ENCODE measurements around the gene TENM3.

The TENM3 gene

GRCh38 chr4:182448281-182449151, 205.3 kb downstream of the TENM3 start:
- in situ Hi-C loops (cut with MboI; ENCODE audit: low sequenced_read_pairs), result no loop called here

GRCh38 chr4:182449186-182449929, 206.2 kb downstream of the TENM3 start:
- in situ Hi-C loops (cut with MboI; ENCODE audit: low sequenced_read_pairs), result no loop called here

DNA sequence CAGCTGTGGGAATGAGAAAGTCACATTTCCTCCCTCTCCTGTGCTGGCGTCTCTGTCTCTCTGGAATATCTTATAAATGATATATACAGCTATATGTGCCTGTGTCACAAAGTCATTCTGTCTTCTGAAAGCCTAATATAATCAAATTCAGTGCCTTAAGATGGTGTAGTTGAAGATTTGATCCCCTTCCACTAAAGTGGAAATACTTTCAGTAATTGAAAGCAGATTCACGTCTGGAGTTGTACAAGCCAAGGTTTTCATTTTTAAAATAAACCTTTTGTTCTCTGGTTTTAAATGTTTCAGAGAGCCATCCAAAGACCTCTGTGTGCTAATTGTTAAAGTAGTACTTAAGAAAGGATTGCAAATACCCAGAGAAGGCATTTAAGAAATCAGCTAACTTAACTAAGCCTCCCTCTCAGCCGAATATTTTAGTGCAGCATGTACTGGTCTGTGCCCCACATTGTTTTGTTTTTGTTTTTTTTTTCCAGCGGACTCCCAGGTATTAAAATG, 206.8 kb downstream of the TENM3 start:
- in situ Hi-C loops (cut with MboI; ENCODE audit: low sequenced_read_pairs), result no loop called here

DNA sequence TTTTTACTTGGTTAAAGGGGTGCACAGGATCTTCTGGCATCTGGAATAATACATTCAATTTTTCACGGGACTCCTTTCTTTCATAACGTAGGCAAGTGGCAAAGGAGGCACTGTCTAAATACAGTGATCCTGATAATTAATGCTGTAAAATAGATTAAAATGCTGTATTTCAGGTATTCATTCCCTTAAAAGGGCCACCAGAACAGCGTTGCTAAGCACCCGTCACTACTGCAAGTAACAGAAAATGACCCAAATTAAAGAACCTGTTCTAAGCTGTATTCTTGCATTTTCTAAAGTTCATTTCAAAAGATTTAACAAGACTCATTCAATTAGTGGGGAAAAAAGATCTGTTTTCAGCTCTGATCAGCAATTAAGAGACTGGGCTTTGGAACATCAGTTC, 208.2 kb downstream of the TENM3 start:
- in situ Hi-C loops (cut with MboI; ENCODE audit: low sequenced_read_pairs), result no loop called here

- in situ Hi-C loops (cut with MboI; ENCODE audit: low sequenced_read_pairs), result no loop called here
Measured at GRCh38 chr4:182453830-182454229, 210.6 kb downstream of the TENM3 start.

DNA sequence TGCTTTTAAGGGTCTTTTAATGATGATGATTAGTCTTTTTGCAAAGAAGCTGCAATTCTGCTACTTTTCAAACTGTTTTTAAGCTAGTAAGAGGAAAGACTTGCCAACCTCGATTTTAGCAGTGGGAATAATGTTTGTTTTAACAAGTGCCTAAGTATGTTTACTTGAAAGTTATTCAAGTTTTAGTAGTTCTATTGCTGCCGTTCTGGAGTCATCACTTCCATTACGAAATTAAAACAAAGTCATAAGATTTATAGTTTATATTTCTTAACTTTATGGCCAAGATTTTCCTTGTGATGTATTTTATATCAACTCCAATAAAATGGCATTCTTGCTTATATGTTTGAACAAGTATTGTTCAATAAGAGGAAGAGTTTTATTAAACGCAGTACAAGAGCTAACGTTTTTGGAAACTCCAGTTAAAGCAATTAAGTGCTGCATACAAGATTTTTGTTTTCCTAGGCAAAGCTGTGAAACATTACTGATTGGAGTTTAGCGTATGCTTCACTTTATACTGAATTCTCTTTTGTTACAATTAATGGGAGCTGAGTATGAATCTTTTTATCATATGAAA, 211.3 kb downstream of the TENM3 start:
- in situ Hi-C loops (cut with MboI; ENCODE audit: low sequenced_read_pairs), result no loop called here

GRCh38 chr4:182465114-182465513, 221.9 kb downstream of the TENM3 start:
- in situ Hi-C loops (cut with MboI; ENCODE audit: low sequenced_read_pairs), result no loop called here

DNA sequence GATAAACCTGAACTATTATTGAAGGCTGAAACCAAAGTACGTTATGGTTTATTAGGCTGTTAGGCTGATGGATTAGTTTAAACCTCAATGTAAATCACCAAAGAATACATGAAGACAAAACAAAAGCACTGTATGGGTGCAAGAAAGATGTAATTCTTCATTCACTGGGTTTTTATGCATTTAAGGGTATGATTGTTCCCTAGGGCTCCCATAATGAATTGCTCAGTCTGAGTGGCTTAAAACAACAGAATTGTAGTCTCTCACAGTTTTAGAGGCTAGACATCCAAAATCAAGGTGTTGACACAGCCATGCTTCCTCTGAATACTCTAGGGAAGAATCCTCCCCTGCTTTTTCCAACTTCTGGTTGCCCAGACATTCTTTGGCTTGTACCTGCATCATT, 222.8 kb downstream of the TENM3 start:
- in situ Hi-C loops (cut with MboI; ENCODE audit: low sequenced_read_pairs), result no loop called here

DNA sequence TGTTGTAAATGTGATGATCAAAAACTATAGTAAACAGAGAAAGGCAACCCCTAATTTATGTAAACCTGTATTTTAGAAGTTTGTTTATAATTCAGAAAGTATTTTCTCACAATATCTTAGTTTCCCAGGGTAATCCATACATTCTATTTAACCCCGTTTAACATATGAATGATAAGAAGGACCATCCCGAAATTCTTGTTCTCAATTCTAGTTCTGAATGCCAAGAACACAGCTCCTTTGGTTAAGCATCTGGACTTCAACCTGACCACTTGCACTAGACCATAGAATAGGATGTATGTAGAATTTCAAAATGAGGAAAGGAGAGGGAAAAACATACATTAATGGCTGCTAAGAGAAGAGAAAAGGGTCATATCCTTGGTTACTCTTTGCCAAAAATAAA, 227.0 kb downstream of the TENM3 start:
- in situ Hi-C loops (cut with MboI; ENCODE audit: low sequenced_read_pairs), result no loop called here

- in situ Hi-C loops (cut with MboI; ENCODE audit: low sequenced_read_pairs), result no loop called here
Measured at GRCh38 chr4:182475539-182475938, 232.3 kb downstream of the TENM3 start.

GRCh38 chr4:182478475-182478874, 235.3 kb downstream of the TENM3 start:
- in situ Hi-C loops (cut with MboI; ENCODE audit: low sequenced_read_pairs), result no loop called here

DNA sequence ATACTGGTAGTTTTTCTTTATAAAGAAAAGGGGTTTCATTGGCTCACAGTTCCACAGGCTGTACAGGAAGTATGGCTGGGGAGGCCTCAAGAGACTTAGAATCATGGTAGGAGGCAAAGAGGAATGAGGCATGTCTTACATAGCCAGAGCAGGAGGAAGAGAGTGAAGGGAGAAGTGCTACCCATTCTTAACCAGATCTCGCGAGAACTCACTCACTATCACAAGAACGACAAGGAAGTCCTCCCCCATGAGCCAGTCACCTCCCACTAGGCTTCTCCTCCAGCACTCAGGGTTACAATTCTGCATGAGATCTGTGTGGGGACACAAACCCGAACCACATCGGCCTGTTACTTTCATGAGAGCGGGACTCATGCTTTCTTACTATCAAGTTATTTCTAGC, 240.5 kb downstream of the TENM3 start:
- in situ Hi-C loops (cut with MboI; ENCODE audit: low sequenced_read_pairs), result no loop called here

DNA sequence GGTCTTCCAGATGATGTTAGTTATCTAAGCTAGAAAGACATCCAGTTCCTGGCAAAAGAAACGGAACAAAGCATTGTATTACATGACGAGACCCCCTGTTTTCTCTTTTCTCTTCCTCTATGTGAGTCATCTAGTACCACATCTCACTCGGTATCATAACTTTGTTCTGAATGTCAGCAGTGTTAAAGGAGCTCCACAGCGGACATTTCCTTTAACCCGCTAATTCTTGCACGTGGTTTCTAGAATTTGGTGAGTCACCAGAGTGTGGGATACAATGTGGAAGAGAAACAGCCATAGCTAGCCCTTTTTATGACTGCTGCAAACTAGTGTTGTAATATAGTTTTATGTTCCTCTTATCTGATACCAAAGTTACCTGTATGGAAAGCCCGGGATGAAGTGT, 243.7 kb downstream of the TENM3 start:
- in situ Hi-C loops (cut with MboI; ENCODE audit: low sequenced_read_pairs), result no loop called here

DNA sequence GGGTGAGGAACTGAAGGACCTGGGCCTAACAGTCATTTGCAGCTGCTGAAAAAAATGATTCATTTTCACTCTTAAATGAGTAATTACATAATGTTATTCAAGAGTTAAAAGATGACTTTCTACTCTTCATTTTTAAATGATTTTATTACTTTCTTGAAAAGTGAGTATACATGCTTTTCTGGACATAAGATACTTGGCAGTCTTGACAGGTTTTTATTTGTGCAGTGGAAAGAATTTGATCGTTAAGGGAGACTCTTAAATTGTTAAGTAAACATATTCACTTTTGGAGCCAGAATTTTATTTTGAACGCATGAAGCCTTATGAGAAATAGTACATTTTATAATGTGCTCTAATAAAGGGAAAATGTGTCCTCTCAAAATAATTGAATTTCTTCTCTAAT, 245.7 kb downstream of the TENM3 start:
- in situ Hi-C loops (cut with MboI; ENCODE audit: low sequenced_read_pairs), result no loop called here

GRCh38 chr4:182489607-182490006, 246.4 kb downstream of the TENM3 start:
- in situ Hi-C loops (cut with MboI; ENCODE audit: low sequenced_read_pairs), result no loop called here

- in situ Hi-C loops (cut with MboI; ENCODE audit: low sequenced_read_pairs), result no loop called here
Measured at GRCh38 chr4:182491719-182492118, 248.5 kb downstream of the TENM3 start.

DNA sequence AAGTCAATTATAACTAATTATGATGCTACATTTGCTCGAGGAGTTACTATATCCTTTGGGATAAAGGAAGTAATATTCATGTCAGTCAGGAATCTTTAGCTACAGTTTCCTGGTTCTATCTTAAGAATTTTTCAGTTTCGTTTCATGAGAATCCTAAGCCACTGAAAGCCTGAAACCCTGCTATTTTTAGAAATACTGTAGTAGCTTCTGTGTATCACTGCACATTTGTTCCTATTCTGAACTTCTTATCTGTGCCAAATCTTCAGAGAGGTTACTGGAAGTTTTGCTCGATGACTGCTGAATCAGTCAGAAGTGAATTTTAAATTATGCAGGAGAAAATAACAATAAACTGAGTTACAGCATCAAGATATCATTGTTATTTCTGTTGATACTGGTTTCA, 249.2 kb downstream of the TENM3 start:
- in situ Hi-C loops (cut with MboI; ENCODE audit: low sequenced_read_pairs), result no loop called here

- in situ Hi-C loops (cut with MboI; ENCODE audit: low sequenced_read_pairs), result no loop called here
Measured at GRCh38 chr4:182493377-182493776, 250.2 kb downstream of the TENM3 start.

- in situ Hi-C loops (cut with MboI; ENCODE audit: low sequenced_read_pairs), result no loop called here
Measured at GRCh38 chr4:182494103-182494502, 250.9 kb downstream of the TENM3 start.

DNA sequence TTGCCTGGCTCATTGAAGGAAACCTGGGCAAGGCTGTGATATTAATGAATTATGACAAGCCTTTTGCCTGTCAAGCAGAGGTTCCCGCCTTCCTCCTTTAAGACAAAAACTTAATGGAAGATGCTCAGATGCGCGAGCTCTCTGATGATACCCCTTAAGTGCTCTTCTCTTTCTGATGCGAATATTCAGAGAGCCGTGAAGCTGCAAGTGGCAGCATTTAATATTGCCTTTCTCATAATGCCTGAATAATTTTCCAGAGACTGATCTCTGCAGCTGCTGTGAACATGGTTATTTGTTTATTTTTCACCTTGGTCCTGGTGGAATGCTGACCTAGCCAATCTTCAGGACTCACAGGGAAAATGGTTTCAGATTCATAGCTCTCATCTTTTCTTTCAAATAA, 251.8 kb downstream of the TENM3 start:
- in situ Hi-C loops (cut with MboI; ENCODE audit: low sequenced_read_pairs), result no loop called here

DNA sequence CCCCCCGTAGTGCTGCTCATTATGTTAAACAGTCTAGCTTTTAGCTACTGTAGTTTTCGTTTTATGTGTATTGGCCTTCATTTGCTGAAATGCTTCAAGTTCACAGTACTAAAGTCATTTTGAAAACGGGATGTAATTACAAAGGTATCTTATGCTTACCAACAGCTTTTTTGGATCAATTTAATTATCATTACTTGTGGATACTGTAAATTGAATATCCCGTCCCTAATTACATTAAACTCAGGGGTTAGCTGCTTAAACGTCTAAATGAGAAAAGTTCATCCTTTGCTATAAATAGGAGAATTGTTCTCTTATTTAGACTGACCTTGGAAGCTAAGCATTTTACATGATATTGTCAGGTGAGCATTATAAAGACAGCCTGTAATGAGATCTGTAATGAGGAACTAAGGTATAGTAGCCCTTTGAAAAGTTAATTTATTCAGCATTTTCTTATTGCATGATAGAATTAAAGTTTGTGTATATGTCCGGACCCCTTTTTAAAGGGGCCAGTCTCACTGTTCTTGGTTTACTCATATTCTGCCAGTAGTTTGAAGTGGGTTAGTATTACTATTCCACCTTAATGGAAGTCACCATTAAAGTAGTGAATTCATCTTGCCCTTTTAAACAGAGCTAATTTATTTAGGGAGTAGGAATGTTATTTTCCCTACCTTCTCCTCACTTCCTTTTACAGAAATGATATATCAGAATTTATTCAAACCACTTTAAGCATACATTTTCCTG, 252.6 kb downstream of the TENM3 start:
- in situ Hi-C loops (cut with MboI; ENCODE audit: low sequenced_read_pairs), result no loop called here
